CD4-positive, alpha-beta T cell (primary cell): ENCODE data around the gene ADAM8. TPM values are rescaled to one million over a fixed set of nuclear protein-coding genes. Genes with fewer than 3 reads are reported as not detected.
"Not testable (repeated sequence)": the region's sequence is repeated elsewhere in the genome, so short reads cannot be mapped to it uniquely, and the experiment has no call there.

Experiments
- ATAC-seq: fragments of 200-7000 bp; cut with Tn5 transposase; one replicate; pipeline ENCODE4 v1.10.0; 2022; ENCODE audit warnings: mild to moderate bottlenecking; ENCODE audit not compliant: poor library complexity
- CTCF ChIA-PET: fragments of 350-600 bp; sonication (Branson Sonifier 250); formaldehyde crosslinking; loops from one replicate; lab custom pipeline; 2021; ENCODE audit warnings: antibody characterized with exemption, inconsistent platforms; lab: Charles Lee
- POLR2A ChIA-PET: fragments of 350-600 bp; sonication (Branson Sonifier 250); formaldehyde crosslinking; loops from one replicate; lab custom pipeline; 2021; ENCODE audit warnings: antibody characterized with exemption, inconsistent platforms; lab: Charles Lee
- DNase-seq, 14 experiments: peaks; one replicate each; pipeline ENCODE4 v3.0.0-alpha.2; 2013 to 2020; ENCODE audit warnings: mixed read lengths in 2 of 14
- H3K27ac ChIP-seq, 2 donors: one replicate each; pipeline versions ENCODE4 v1.5.1 to v1.7.0; 2013; ENCODE audit warnings: low read length in 2 of 2, low read depth in 1 of 2, mild to moderate bottlenecking in 1 of 2
- H3K27me3 ChIP-seq, 2 experiments: 1 replicate in 1 of 2; 2 replicates in 1 of 2; pipeline versions ENCODE4 v1.6.1 to v1.7.0; 2013; ENCODE audit warnings: low read length in 2 of 2, control low read depth in 1 of 2, mild to moderate bottlenecking in 1 of 2, moderate library complexity in 1 of 2; ENCODE audit not compliant: insufficient read depth in 2 of 2, control insufficient read depth in 1 of 2
- H3K36me3 ChIP-seq: one replicate; pipeline ENCODE4 v1.6.1; 2013; ENCODE audit warnings: low read length, control low read depth; ENCODE audit not compliant: insufficient read depth
- H3K4me1 ChIP-seq: one replicate; pipeline ENCODE4 v1.6.1; 2013; ENCODE audit warnings: low read length, control low read depth; ENCODE audit not compliant: insufficient read depth
- H3K4me3 ChIP-seq: one replicate; pipeline ENCODE4 v1.5.1; 2013; ENCODE audit warnings: mild to moderate bottlenecking, low read length, moderate library complexity
- H3K9me3 ChIP-seq, 2 experiments: 1 replicate in 1 of 2; 2 replicates in 1 of 2; pipeline versions ENCODE4 v1.6.1 to v1.7.0; 2013; ENCODE audit warnings: low read length in 2 of 2, mild to moderate bottlenecking in 2 of 2, control low read depth in 1 of 2, moderate library complexity in 1 of 2; ENCODE audit not compliant: control insufficient read depth in 1 of 2, insufficient read depth in 1 of 2
- H3K27ac Mint-ChIP-seq: one replicate; pipeline ENCODE4 v1.8.0; 2020; ENCODE audit warnings: mixed read lengths
- H3K27me3 Mint-ChIP-seq: one replicate; pipeline ENCODE4 v1.8.0; 2021; ENCODE audit warnings: mixed read lengths
- H3K36me3 Mint-ChIP-seq: one replicate; pipeline ENCODE4 v1.8.0; 2021; ENCODE audit warnings: low read depth, mixed read lengths
- H3K4me1 Mint-ChIP-seq: one replicate; pipeline ENCODE4 v1.8.0; 2021; ENCODE audit warnings: low read depth, mixed read lengths
- H3K4me3 Mint-ChIP-seq: one replicate; pipeline ENCODE4 v1.8.0; 2020; ENCODE audit warnings: mild to moderate bottlenecking, mixed read lengths
- H3K9me3 Mint-ChIP-seq: one replicate; pipeline ENCODE4 v1.8.0; 2020; ENCODE audit warnings: mixed read lengths
- CTCF ChIP-seq: fragments of 200-600 bp; IDR thresholded peaks from one replicate; pipeline ENCODE4 v1.8.0; 2022; ENCODE audit warnings: antibody characterized with exemption, mild to moderate bottlenecking
- intact Hi-C, 2 experiments: fragments of 100-400 bp; cut with DNase I in 1 of 2; cut with micrococcal nuclease in 1 of 2; formaldehyde crosslinking; loops; one replicate each; pipeline versions ENCODE4 v1.15.1 to v1.9.0; 2023 to 2025; cut with DNase I, micrococcal nuclease
- total RNA-seq, 174 experiments: library from RNA in 2 of 174; stranded (reverse) in 2 of 174; gene quantifications; one replicate each; pipeline ENCODE4 v1.2.3 and lab custom pipeline; 2021 to 2026

Gene ADAM8
- total RNA-seq, 2 experiments from 2014 or later: 95.6 to 95.9 TPM

GRCh38 chr10:133267829-133268228 is 8.8 kb downstream of the ADAM8 start:
- H3K27ac Mint-ChIP-seq: no peak overlapping the region
- H3K4me1 ChIP-seq: peaks cover 41% of the 10 kb centered on the region
- peaks cover 31% of the 10 kb centered on the region for H3K4me1 Mint-ChIP-seq
- H3K36me3 ChIP-seq: peaks cover 50% of the 10 kb centered on the region
- H3K27ac ChIP-seq: no peak overlapping the region
- CTCF ChIA-PET: no interaction called here
- H3K27me3 ChIP-seq: no peaks in the 10 kb centered on the region
- TF ChIP-seq CTCF: no peak
- peaks cover 28% of the 10 kb centered on the region for H3K36me3 Mint-ChIP-seq
- no peak overlapping the region for H3K4me3 ChIP-seq
- no peaks in the 10 kb centered on the region for H3K9me3 ChIP-seq
- no peak for DNase-seq
- ATAC-seq: no peak
- no peaks in the 10 kb centered on the region for H3K9me3 Mint-ChIP-seq
- no peaks in the 10 kb centered on the region for H3K27me3 Mint-ChIP-seq
- intact Hi-C loops: loop anchor here in 1 of 2 experiments (10.0 kb wide), 1 partner anchor 963 kb away; the partner anchor contains the start of gene STK32C
- no peak overlapping the region for H3K4me3 Mint-ChIP-seq
- POLR2A ChIA-PET: no interaction called here

GRCh38 chr10:133267293-133267692 is 9.4 kb downstream of the ADAM8 start:
- H3K27me3 ChIP-seq: no peaks in the 10 kb centered on the region
- DNase-seq (no peak), ATAC-seq (no peak)
- no peaks in the 10 kb centered on the region for H3K27me3 Mint-ChIP-seq
- no peaks in the 10 kb centered on the region for H3K9me3 Mint-ChIP-seq
- intact Hi-C loops: loop anchor here in 1 of 2 experiments (10.0 kb wide), 1 partner anchor 962 kb away; the partner anchor contains the start of gene STK32C
- H3K27ac Mint-ChIP-seq: no peak overlapping the region
- H3K4me1 Mint-ChIP-seq: peaks cover 36% of the 10 kb centered on the region
- TF ChIP-seq CTCF: no peak
- no peak overlapping the region for H3K4me3 ChIP-seq
- peaks cover 48% of the 10 kb centered on the region for H3K36me3 ChIP-seq
- no peak overlapping the region for H3K4me3 Mint-ChIP-seq
- peaks cover 28% of the 10 kb centered on the region for H3K36me3 Mint-ChIP-seq
- H3K9me3 ChIP-seq: no peaks in the 10 kb centered on the region
- POLR2A ChIA-PET: no interaction called here
- no peak overlapping the region for H3K27ac ChIP-seq
- peaks cover 47% of the 10 kb centered on the region for H3K4me1 ChIP-seq
- CTCF ChIA-PET: no interaction called here

DNA sequence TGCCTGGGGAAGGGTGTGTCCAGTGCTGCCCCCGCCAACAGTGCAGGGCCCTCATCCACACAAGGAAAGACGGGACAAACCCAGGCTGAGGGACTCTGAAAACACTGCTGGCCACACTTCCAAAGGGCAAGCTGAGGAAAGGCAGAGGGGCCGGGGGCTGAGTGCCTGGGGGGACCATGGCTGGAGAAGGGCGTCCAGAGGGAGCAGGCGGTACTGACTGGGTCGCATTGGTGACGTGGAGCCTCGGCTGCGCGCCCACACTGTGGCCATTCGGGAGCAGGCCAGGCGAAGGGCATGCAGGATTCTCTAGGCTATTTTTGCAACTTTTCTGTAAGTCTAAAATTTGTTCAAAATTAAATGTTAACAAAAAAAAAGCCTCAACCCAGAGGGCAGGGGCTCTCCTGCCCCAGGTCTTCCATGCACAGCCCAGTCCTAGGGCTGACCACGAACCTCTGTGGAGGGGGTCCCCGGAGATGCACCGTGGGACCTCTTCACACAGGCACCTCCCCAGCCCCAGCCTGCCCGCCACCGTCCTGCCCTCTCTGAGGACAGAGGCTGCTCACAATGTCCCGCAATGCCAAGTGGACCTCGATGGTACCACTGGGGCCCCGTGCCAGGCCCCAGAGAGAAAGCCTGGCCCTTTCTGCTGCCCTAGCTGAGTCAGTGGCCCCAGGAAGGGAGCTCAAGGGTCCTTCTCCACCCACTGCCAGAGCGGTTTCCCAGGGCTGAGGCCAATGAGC is 10.4 kb downstream of the ADAM8 start:
- Mint-ChIP-seq H3K4me3 (no peak overlapping the region), H3K27me3 (no peaks in the 10 kb centered on the region), H3K36me3 (peaks cover 21% of the 10 kb centered on the region), H3K9me3 (no peaks in the 10 kb centered on the region), H3K27ac (peak overlapping the region; percentile 56), H3K4me1 (peaks cover 40% of the 10 kb centered on the region)
- CTCF ChIA-PET: no interaction called here
- no peak for ATAC-seq
- TF ChIP-seq CTCF: no peak
- Histone ChIP-seq H3K4me1 (peaks cover 53% of the 10 kb centered on the region), H3K9me3 (no peaks in the 10 kb centered on the region), H3K27ac (peak overlapping the region in 1 of 2 donors; percentile 21), H3K4me3 (no peak overlapping the region), H3K36me3 (peaks cover 39% of the 10 kb centered on the region), H3K27me3 (no peaks in the 10 kb centered on the region)
- no peak for DNase-seq
- POLR2A ChIA-PET: interaction anchor here (1.1 kb wide), 1 partner anchor 9 kb away, joined by 5 read pairs; no protein-coding TSS in a partner anchor
- intact Hi-C loops: loop anchor here in 1 of 2 experiments (10.0 kb wide), 1 partner anchor 961 kb away; the partner anchor contains the start of gene STK32C

GRCh38 chr10:133265052-133265451 is 11.6 kb downstream of the ADAM8 start:
- H3K9me3 ChIP-seq, DNase-seq, H3K27me3 ChIP-seq, ATAC-seq, H3K27ac ChIP-seq, H3K4me3 ChIP-seq, H3K27me3 Mint-ChIP-seq, CTCF ChIA-PET, H3K9me3 Mint-ChIP-seq: not testable (repeated sequence)
- H3K36me3 ChIP-seq: peaks cover 27% of the 10 kb centered on the region
- intact Hi-C loops: loop anchor here in 1 of 2 experiments (10.0 kb wide), 1 partner anchor 960 kb away; the partner anchor contains the start of gene STK32C
- H3K4me3 Mint-ChIP-seq: peak overlapping the region; percentile 73
- peaks cover 65% of the 10 kb centered on the region for H3K4me1 ChIP-seq
- peaks cover 17% of the 10 kb centered on the region for H3K36me3 Mint-ChIP-seq
- H3K27ac Mint-ChIP-seq: peak overlapping the region; percentile 56
- POLR2A ChIA-PET: interaction anchor here (1.1 to 3.0 kb wide), 2 partner anchors 11 to 13 kb away, joined by 4 to 22 read pairs; partner anchors contain the start of gene ADAM8
- peaks cover 52% of the 10 kb centered on the region for H3K4me1 Mint-ChIP-seq
